PC-3 (cell line): ENCODE measurements around the gene DDC. TPM values are rescaled to one million over a fixed set of nuclear protein-coding genes. Genes with fewer than 3 reads are reported as not detected.

Experiments used
- ATAC-seq: fragments of 200-7000 bp; cut with Tn5 transposase; 2 replicates; pipeline ENCODE4 v1.9.1; 2020; ENCODE audit warnings: mild to moderate bottlenecking, moderate library complexity
- BruUV-seq: library from RNA; stranded (reverse); fragments of 400-500 nt; replicated peaks from 2 replicates; lab custom pipeline; 2021; lab: Mats Ljungman, UMichigan
- CTCF ChIA-PET: fragments of 300-600 bp; sonication (Branson Sonifier 250); formaldehyde crosslinking; loops from one replicate; lab custom pipeline; 2022; ENCODE audit warnings: antibody characterized with exemption; lab: Charles Lee
- POLR2A ChIA-PET: fragments of 300-600 bp; sonication (Branson Sonifier 250); formaldehyde crosslinking; loops from one replicate; lab custom pipeline; 2022; ENCODE audit warnings: antibody characterized with exemption; ENCODE audit not compliant: unreplicated experiment; lab: Charles Lee
- DNase-seq: peaks from one replicate; pipeline ENCODE4 v3.0.0-alpha.2; 2015
- H2AFZ ChIP-seq: fragments of 300-600 bp; sonication (generic); 2 replicates; pipeline ENCODE4 v1.6.0; 2016; ENCODE audit warnings: antibody characterized with exemption, low read length
- H3F3A ChIP-seq: fragments of 300-600 bp; sonication (generic); one replicate; pipeline ENCODE4 v1.6.0; 2017; ENCODE audit warnings: antibody characterized with exemption, low read length, control low read depth, mild to moderate bottlenecking; ENCODE audit not compliant: unreplicated experiment
- H3K27ac ChIP-seq: fragments of 300-600 bp; sonication (generic); 2 replicates; pipeline ENCODE4 v1.5.1; 2016; ENCODE audit warnings: mild to moderate bottlenecking, low read length
- H3K27me3 ChIP-seq: fragments of 300-600 bp; sonication (generic); 2 replicates; pipeline ENCODE4 v1.6.1; 2016; ENCODE audit warnings: low read length, mixed read lengths
- H3K36me3 ChIP-seq: fragments of 300-600 bp; sonication (generic); 2 replicates; pipeline ENCODE4 v1.6.1; 2016; ENCODE audit warnings: low read depth, mixed run types, low read length, mixed read lengths
- H3K4me1 ChIP-seq: fragments of 300-600 bp; sonication (generic); 2 replicates; pipeline ENCODE4 v1.5.1; 2016; ENCODE audit warnings: low read length; ENCODE audit not compliant: insufficient read depth
- H3K4me2 ChIP-seq: fragments of 300-600 bp; sonication (generic); 2 replicates; pipeline ENCODE4 v1.6.0; 2016; ENCODE audit warnings: low read length
- H3K4me3 ChIP-seq: fragments of 300-600 bp; sonication (generic); 2 replicates; pipeline ENCODE4 v1.5.1; 2016; ENCODE audit warnings: mild to moderate bottlenecking, low read length, mixed read lengths
- H3K79me2 ChIP-seq: fragments of 300-600 bp; sonication (generic); 2 replicates; pipeline ENCODE4 v1.6.1; 2017; ENCODE audit warnings: low read length, mixed read lengths
- H3K9ac ChIP-seq: fragments of 300-600 bp; sonication (generic); 2 replicates; pipeline ENCODE4 v1.6.0; 2016; ENCODE audit warnings: mild to moderate bottlenecking, low read length
- H3K9me2 ChIP-seq: fragments of 300-600 bp; sonication (generic); replicated peaks from 2 replicates; pipeline ENCODE4 v1.6.1; 2016; ENCODE audit warnings: mixed run types, low read length, mixed read lengths
- H3K9me3 ChIP-seq: fragments of 300-600 bp; sonication (generic); 2 replicates; pipeline ENCODE4 v1.6.1; 2016; ENCODE audit warnings: low read length, mixed read lengths
- H4K20me1 ChIP-seq: fragments of 300-600 bp; sonication (generic); 2 replicates; pipeline ENCODE4 v1.6.1; 2016; ENCODE audit warnings: low read length, mixed read lengths
- EZH2 ChIP-seq: fragments of 300-600 bp; sonication (generic); IDR thresholded peaks from one replicate; pipeline ENCODE4 v1.6.1; 2017; ENCODE audit warnings: antibody characterized with exemption, mild to moderate bottlenecking, low read length; ENCODE audit not compliant: unreplicated experiment
- EZH2phosphoT487 ChIP-seq: fragments of 300-600 bp; sonication (generic); IDR thresholded peaks from 2 replicates; pipeline ENCODE4 v1.6.1; 2018; ENCODE audit warnings: mild to moderate bottlenecking, antibody characterized with exemption, low read length, borderline replicate concordance
- intact Hi-C: fragments of 100-400 bp; cut with micrococcal nuclease; formaldehyde crosslinking; loops from 2 replicates; pipeline ENCODE4 v1.9.0; 2023
- total RNA-seq: library from RNA; depleted of rRNA; stranded (reverse); fragments of >200 nt; gene quantifications from 2 replicates; pipeline ENCODE4 v1.2.3, GENCODE V29; 2014
- TF ChIP-seq, protein P1 (sequence below): fragments of 300-600 bp; sonication (generic); conservative IDR thresholded peaks from 2 replicates; pipeline ENCODE4 v1.5.1; 2017; ENCODE audit warnings: antibody characterized with exemption, low read depth, mild to moderate bottlenecking, low read length

DDC gene
- total RNA-seq, 1 experiment from 2014 or later = not detected

DNA sequence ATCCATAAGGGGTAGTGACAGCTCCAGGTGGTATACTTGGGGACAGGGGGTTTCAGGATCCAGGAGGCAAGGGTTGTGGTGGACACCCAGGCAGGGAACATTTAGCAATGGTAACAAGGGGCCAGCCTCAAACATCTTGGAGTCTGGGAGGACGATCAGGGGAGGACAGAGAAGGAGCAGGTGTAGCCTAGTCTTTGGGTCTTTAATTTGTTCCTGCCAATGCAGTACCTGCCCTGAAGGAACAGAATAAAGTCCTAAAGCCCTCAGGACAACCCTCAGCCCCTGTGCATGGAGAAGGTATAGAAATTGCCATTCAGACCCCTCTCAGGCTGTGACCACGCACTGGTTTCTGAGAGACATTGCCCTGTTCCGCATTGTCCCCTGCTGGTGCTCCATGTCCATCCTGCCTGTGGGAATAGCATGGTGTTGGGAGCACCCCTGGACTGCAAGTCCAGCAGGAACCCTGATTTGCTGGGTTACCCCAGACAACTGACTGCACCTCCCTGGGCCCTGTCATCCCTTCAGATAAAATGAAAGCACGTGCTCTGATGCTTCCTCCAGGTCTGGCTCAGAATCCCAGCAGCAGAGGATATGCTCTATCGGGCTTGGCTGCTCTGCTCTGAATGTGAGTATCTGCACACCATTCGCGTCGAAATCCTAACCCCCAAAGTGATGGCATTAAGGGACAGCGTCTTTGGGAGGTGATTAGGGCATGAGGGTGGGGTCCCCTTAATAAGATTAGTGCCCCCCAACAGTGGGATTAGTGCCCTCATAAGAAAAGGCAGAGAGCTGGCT lies 24.2 kb downstream of the DDC start:
- no peak overlapping the region for H3K4me2 ChIP-seq
- H3K9ac ChIP-seq = no peak overlapping the region
- no peak overlapping the region for H3K4me3 ChIP-seq
- no peaks in the 10 kb centered on the region for H3K9me2 ChIP-seq
- no peaks in the 10 kb centered on the region for H3K36me3 ChIP-seq
- H3K27ac ChIP-seq = no peak overlapping the region
- CTCF ChIA-PET = no interaction called here
- H3K79me2 ChIP-seq = no peaks in the 10 kb centered on the region
- ATAC-seq (no peak), DNase-seq (no peak)
- no peaks in the 10 kb centered on the region for H3K4me1 ChIP-seq
- no peaks in the 10 kb centered on the region for H3F3A ChIP-seq
- no peaks in the 10 kb centered on the region for H4K20me1 ChIP-seq
- intact Hi-C loops = no loop called here
- POLR2A ChIA-PET = no interaction called here
- no peak overlapping the region for H2AFZ ChIP-seq
- no TSS peak for BruUV-seq
- TF ChIP-seq EZH2 (no peak), EZH2phosphoT487 (no peak)
- TF ChIP-seq, protein P1, sequence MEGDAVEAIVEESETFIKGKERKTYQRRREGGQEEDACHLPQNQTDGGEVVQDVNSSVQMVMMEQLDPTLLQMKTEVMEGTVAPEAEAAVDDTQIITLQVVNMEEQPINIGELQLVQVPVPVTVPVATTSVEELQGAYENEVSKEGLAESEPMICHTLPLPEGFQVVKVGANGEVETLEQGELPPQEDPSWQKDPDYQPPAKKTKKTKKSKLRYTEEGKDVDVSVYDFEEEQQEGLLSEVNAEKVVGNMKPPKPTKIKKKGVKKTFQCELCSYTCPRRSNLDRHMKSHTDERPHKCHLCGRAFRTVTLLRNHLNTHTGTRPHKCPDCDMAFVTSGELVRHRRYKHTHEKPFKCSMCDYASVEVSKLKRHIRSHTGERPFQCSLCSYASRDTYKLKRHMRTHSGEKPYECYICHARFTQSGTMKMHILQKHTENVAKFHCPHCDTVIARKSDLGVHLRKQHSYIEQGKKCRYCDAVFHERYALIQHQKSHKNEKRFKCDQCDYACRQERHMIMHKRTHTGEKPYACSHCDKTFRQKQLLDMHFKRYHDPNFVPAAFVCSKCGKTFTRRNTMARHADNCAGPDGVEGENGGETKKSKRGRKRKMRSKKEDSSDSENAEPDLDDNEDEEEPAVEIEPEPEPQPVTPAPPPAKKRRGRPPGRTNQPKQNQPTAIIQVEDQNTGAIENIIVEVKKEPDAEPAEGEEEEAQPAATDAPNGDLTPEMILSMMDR = no peak
- 0 out of 2 replicates have a peak, but pooled peaks cover 2% of the 10 kb centered on the region for H3K27me3 ChIP-seq
- H3K9me3 ChIP-seq = no peaks in the 10 kb centered on the region

DNA sequence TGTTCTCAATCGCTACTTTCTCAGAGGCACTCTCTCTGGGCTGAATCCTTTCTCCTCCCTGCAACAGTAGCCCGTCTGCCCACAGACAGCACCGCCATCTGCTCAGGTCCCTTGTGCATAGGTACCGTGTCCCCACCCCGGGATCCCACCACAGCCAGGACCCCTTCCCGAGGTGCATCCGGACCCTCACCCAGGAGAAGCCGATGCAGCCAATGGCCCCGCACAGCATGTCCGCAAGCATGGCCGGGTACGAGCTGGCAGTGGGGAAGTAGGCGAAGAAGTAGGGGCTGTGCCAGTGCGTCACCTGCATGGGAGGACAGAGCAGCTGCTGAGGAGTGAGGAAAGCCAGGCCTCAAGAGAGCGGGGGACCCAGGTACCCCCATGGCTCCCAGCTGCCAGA lies 25.5 kb downstream of the DDC start:
- no peaks in the 10 kb centered on the region for H3F3A ChIP-seq
- no peak overlapping the region for H2AFZ ChIP-seq
- H3K36me3 ChIP-seq = no peaks in the 10 kb centered on the region
- H3K27ac ChIP-seq = no peak overlapping the region
- no peak overlapping the region for H3K9ac ChIP-seq
- no TSS peak for BruUV-seq
- no peaks in the 10 kb centered on the region for H3K9me3 ChIP-seq
- CTCF ChIA-PET = no interaction called here
- H3K4me3 ChIP-seq = no peak overlapping the region
- ATAC-seq = no peak
- no peak overlapping the region for H3K4me2 ChIP-seq
- no peaks in the 10 kb centered on the region for H3K79me2 ChIP-seq
- no peaks in the 10 kb centered on the region for H4K20me1 ChIP-seq
- intact Hi-C loops = no loop called here
- peaks cover 9% of the 10 kb centered on the region for H3K4me1 ChIP-seq
- POLR2A ChIA-PET = no interaction called here
- H3K27me3 ChIP-seq = no peaks in the 10 kb centered on the region
- no peak for DNase-seq
- no peaks in the 10 kb centered on the region for H3K9me2 ChIP-seq
- TF ChIP-seq, protein P1 = no peak
- TF ChIP-seq EZH2phosphoT487 = no peak
- TF ChIP-seq EZH2 = no peak

DNA sequence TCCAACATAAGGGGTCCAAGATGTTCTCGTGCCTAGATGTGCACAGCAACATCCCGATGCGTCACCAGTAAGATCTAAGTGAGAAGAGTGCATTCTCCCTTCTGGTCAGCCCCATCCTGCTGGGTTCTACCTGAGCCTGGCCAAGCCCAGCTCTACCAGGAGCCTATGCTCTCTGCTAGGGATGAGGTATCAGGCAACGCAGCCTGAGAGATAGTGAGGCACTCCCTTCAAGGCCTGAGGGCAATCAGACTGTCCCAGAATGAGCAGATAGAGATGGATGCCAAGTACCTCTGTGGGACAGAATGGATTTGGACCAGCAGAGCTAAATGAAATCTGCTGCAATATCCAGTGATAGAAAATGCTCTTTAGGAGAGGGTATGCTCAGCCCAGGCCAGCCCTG lies 26.7 kb downstream of the DDC start:
- Histone ChIP-seq H3K9me3 (no peaks in the 10 kb centered on the region), H3K79me2 (no peaks in the 10 kb centered on the region), H2AFZ (no peak overlapping the region), H3K4me2 (no peak overlapping the region), H3K9ac (no peak overlapping the region), H3K9me2 (no peaks in the 10 kb centered on the region), H3F3A (no peaks in the 10 kb centered on the region), H4K20me1 (no peaks in the 10 kb centered on the region), H3K27me3 (no peaks in the 10 kb centered on the region), H3K27ac (no peak overlapping the region), H3K36me3 (no peaks in the 10 kb centered on the region), H3K4me3 (no peak overlapping the region), H3K4me1 (peaks cover 20% of the 10 kb centered on the region)
- BruUV-seq = no TSS peak
- DNase-seq = no peak
- ATAC-seq = no peak
- intact Hi-C loops = no loop called here
- TF ChIP-seq EZH2 = no peak
- TF ChIP-seq, protein P1 = no peak
- TF ChIP-seq EZH2phosphoT487 = no peak
- CTCF ChIA-PET = no interaction called here
- POLR2A ChIA-PET = no interaction called here
